GM23338 (cell line): ENCODE data around the gene MEIOSIN. TPM values are rescaled to one million over a fixed set of nuclear protein-coding genes. Genes with fewer than 3 reads are reported as not detected.

Experiments used
- ATAC-seq: fragments of 200-7000 bp; cut with Tn5 transposase; 3 replicates; pipeline ENCODE4 v1.9.1; 2020
- DNase-seq: peaks from one replicate; pipeline ENCODE4 v3.0.0-alpha.2; 2015; ENCODE audit warnings: low spot score
- H2AFZ ChIP-seq: fragments of 200-600 bp; sonication (generic); 2 replicates; pipeline ENCODE4 v1.8.0; 2016; ENCODE audit warnings: antibody characterized with exemption, mild to moderate bottlenecking, moderate library complexity
- H3F3A ChIP-seq: fragments of 200-600 bp; sonication (generic); replicated peaks from 2 replicates; pipeline ENCODE4 v1.8.0; 2017; ENCODE audit warnings: antibody characterized with exemption, mixed run types, low read depth
- H3K27ac ChIP-seq: fragments of 200-600 bp; sonication (generic); 2 replicates; pipeline ENCODE4 v1.6.1; 2016; ENCODE audit warnings: low read depth
- H3K27me3 ChIP-seq: fragments of 200-600 bp; sonication (generic); 2 replicates; pipeline ENCODE4 v1.8.0; 2016; ENCODE audit warnings: mild to moderate bottlenecking, mixed run types, moderate library complexity; ENCODE audit not compliant: insufficient read depth
- H3K36me3 ChIP-seq: fragments of 200-600 bp; sonication (generic); 2 replicates; pipeline ENCODE4 v1.8.0; 2016; ENCODE audit warnings: mild to moderate bottlenecking; ENCODE audit not compliant: insufficient read depth
- H3K4me1 ChIP-seq: fragments of 200-600 bp; sonication (generic); 2 replicates; pipeline ENCODE4 v1.8.0; 2016; ENCODE audit warnings: mild to moderate bottlenecking, moderate library complexity; ENCODE audit not compliant: insufficient read depth
- H3K4me2 ChIP-seq: fragments of 200-600 bp; sonication (generic); 2 replicates; pipeline ENCODE4 v1.7.1; 2017; ENCODE audit warnings: mixed run types
- H3K4me3 ChIP-seq: fragments of 200-600 bp; sonication (generic); 2 replicates; pipeline ENCODE4 v1.6.1; 2016; ENCODE audit warnings: mixed run types
- H3K79me2 ChIP-seq: fragments of 200-600 bp; sonication (generic); replicated peaks from 2 replicates; pipeline ENCODE4 v1.8.0; 2017; ENCODE audit warnings: mild to moderate bottlenecking; ENCODE audit not compliant: insufficient read depth
- H3K9me2 ChIP-seq: fragments of 200-600 bp; sonication (generic); 2 replicates; pipeline ENCODE4 v1.8.0; 2017; ENCODE audit not compliant: insufficient read depth
- H4K20me1 ChIP-seq: fragments of 200-600 bp; sonication (generic); replicated peaks from 2 replicates; pipeline ENCODE4 v1.8.0; 2017; ENCODE audit warnings: mild to moderate bottlenecking; ENCODE audit not compliant: insufficient read depth
- H3K27ac Mint-ChIP-seq: 2 replicates; pipeline ENCODE4 v1.8.0; 2020; ENCODE audit warnings: inconsistent platforms, mild to moderate bottlenecking, moderate library complexity, mixed read lengths
- H3K27me3 Mint-ChIP-seq: 3 replicates; pipeline ENCODE4 v1.8.0; 2022; ENCODE audit warnings: low read depth, mild to moderate bottlenecking, moderate library complexity, mixed read lengths, inconsistent platforms; ENCODE audit not compliant: insufficient read depth, poor library complexity
- H3K36me3 Mint-ChIP-seq: 3 replicates; pipeline ENCODE4 v1.8.0; 2021; ENCODE audit warnings: low read depth, mild to moderate bottlenecking, inconsistent platforms, moderate library complexity, mixed read lengths
- H3K4me1 Mint-ChIP-seq: 3 replicates; pipeline ENCODE4 v1.8.0; 2020; ENCODE audit warnings: mild to moderate bottlenecking, inconsistent platforms, mixed read lengths
- H3K4me3 Mint-ChIP-seq: 3 replicates; pipeline ENCODE4 v1.8.0; 2021; ENCODE audit warnings: moderate library complexity, mild to moderate bottlenecking, inconsistent platforms, mixed read lengths
- H3K9me3 Mint-ChIP-seq: 3 replicates; pipeline ENCODE4 v1.8.0; 2020; ENCODE audit warnings: moderate library complexity, mild to moderate bottlenecking, inconsistent platforms, mixed read lengths
- CREB1 ChIP-seq: fragments of 250-450 bp; sonication (Bioruptor Pico); IDR thresholded peaks from 2 replicates; pipeline ENCODE4 v1.5.0; 2020; ENCODE audit warnings: low read depth, mild to moderate bottlenecking, moderate library complexity
- EZH2 ChIP-seq: fragments of 200-600 bp; sonication (generic); IDR thresholded peaks from one replicate; pipeline ENCODE4 v1.8.0; 2017; ENCODE audit warnings: antibody characterized with exemption, mild to moderate bottlenecking, low read depth; ENCODE audit not compliant: unreplicated experiment
- EZH2phosphoT487 ChIP-seq: fragments of 200-600 bp; sonication (generic); IDR thresholded peaks from one replicate; pipeline ENCODE4 v1.8.1; 2018; ENCODE audit warnings: antibody characterized with exemption; ENCODE audit not compliant: unreplicated experiment
- JUNB ChIP-seq: IDR thresholded peaks from one replicate; pipeline ENCODE4 v1.6.1; 2016; ENCODE audit warnings: antibody characterized with exemption; ENCODE audit not compliant: unreplicated experiment
- STAT1 ChIP-seq: IDR thresholded peaks from one replicate; pipeline ENCODE4 v1.6.1; 2016; ENCODE audit warnings: antibody characterized with exemption; ENCODE audit not compliant: unreplicated experiment
- ZNF114 ChIP-seq: fragments of 250-450 bp; sonication (Bioruptor Pico); IDR thresholded peaks from 2 replicates; pipeline ENCODE4 v1.5.0; 2020; ENCODE audit warnings: mild to moderate bottlenecking, moderate library complexity
- polyA plus RNA-seq: library from polyadenylated mRNA; unstranded; fragments of >200 nt; fragmentation: Nextera tagmentation; extraction: Ambion mirVana; gene quantifications from 2 replicates; pipeline ENCODE4 v1.2.1, GENCODE V29; 2016
- total RNA-seq: library from RNA; depleted of rRNA; stranded (reverse); fragments of >200 nt; shearing (Covaris generic); gene quantifications from 2 replicates; pipeline ENCODE4 v1.2.3, GENCODE V29; 2014
- TF ChIP-seq, protein P1 (sequence below): fragments of 250-450 bp; sonication (Bioruptor Pico); IDR thresholded peaks from 2 replicates; pipeline ENCODE4 v1.5.0; 2020; ENCODE audit warnings: mild to moderate bottlenecking, moderate library complexity
- TF ChIP-seq, protein P2 (sequence below): IDR thresholded peaks from one replicate; pipeline ENCODE4 v1.6.1; 2018; ENCODE audit warnings: antibody characterized with exemption; ENCODE audit not compliant: unreplicated experiment
- TF ChIP-seq, protein P3 (sequence below), 2 experiments: fragments of 200-600 bp in 1 of 2; sonication (generic) in 1 of 2; conservative IDR thresholded peaks; 2 replicates each; pipeline versions ENCODE4 v1.5.1 to v1.6.1; 2016 to 2017; ENCODE audit warnings: antibody characterized with exemption in 2 of 2, low read depth in 2 of 2, mild to moderate bottlenecking in 2 of 2, moderate library complexity in 1 of 2

MEIOSIN gene
- total and polyA plus RNA-seq, 2 experiments from 2014 or later, result 0.21 to 0.28 TPM

DNA sequence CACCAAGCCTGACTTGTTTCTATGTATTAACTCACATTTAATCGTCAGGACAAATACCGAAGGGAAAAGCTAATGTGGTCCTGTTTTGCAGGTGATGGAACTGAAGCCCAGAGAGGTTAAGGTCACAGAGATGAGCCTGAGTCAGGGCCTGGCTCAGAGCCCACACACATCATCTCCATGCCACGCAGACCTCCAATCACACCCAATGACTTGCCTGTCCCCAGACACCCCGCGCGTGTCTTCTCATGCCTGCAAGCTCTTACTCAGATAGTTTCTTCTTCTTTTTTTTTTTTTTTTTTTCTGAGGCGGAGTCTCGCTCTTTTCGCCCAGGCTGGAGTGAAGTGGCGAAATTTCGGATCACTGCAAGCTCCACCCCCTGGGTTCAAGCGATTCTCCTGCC is 19.4 kb downstream of the MEIOSIN start (continued):
- TF ChIP-seq, protein P1, sequence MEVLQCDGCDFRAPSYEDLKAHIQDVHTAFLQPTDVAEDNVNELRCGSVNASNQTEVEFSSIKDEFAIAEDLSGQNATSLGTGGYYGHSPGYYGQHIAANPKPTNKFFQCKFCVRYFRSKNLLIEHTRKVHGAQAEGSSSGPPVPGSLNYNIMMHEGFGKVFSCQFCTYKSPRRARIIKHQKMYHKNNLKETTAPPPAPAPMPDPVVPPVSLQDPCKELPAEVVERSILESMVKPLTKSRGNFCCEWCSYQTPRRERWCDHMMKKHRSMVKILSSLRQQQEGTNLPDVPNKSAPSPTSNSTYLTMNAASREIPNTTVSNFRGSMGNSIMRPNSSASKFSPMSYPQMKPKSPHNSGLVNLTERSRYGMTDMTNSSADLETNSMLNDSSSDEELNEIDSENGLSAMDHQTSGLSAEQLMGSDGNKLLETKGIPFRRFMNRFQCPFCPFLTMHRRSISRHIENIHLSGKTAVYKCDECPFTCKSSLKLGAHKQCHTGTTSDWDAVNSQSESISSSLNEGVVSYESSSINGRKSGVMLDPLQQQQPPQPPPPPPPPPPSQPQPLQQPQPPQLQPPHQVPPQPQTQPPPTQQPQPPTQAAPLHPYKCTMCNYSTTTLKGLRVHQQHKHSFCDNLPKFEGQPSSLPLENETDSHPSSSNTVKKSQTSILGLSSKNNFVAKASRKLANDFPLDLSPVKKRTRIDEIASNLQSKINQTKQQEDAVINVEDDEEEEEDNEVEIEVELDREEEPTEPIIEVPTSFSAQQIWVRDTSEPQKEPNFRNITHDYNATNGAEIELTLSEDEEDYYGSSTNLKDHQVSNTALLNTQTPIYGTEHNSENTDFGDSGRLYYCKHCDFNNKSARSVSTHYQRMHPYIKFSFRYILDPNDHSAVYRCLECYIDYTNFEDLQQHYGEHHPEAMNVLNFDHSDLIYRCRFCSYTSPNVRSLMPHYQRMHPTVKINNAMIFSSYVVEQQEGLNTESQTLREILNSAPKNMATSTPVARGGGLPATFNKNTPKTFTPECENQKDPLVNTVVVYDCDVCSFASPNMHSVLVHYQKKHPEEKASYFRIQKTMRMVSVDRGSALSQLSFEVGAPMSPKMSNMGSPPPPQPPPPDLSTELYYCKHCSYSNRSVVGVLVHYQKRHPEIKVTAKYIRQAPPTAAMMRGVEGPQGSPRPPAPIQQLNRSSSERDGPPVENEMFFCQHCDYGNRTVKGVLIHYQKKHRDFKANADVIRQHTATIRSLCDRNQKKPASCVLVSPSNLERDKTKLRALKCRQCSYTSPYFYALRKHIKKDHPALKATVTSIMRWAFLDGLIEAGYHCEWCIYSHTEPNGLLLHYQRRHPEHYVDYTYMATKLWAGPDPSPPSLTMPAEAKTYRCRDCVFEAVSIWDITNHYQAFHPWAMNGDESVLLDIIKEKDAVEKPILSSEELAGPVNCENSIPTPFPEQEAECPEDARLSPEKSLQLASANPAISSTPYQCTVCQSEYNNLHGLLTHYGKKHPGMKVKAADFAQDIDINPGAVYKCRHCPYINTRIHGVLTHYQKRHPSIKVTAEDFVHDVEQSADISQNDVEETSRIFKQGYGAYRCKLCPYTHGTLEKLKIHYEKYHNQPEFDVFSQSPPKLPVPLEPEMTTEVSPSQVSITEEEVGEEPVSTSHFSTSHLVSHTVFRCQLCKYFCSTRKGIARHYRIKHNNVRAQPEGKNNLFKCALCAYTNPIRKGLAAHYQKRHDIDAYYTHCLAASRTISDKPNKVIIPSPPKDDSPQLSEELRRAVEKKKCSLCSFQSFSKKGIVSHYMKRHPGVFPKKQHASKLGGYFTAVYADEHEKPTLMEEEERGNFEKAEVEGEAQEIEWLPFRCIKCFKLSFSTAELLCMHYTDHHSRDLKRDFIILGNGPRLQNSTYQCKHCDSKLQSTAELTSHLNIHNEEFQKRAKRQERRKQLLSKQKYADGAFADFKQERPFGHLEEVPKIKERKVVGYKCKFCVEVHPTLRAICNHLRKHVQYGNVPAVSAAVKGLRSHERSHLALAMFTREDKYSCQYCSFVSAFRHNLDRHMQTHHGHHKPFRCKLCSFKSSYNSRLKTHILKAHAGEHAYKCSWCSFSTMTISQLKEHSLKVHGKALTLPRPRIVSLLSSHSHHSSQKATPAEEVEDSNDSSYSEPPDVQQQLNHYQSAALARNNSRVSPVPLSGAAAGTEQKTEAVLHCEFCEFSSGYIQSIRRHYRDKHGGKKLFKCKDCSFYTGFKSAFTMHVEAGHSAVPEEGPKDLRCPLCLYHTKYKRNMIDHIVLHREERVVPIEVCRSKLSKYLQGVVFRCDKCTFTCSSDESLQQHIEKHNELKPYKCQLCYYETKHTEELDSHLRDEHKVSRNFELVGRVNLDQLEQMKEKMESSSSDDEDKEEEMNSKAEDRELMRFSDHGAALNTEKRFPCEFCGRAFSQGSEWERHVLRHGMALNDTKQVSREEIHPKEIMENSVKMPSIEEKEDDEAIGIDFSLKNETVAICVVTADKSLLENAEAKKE (CRISPR knock-in tag), result no peak
- TF ChIP-seq EZH2 (no peak), STAT1 (no peak)
- TF ChIP-seq, protein P2, sequence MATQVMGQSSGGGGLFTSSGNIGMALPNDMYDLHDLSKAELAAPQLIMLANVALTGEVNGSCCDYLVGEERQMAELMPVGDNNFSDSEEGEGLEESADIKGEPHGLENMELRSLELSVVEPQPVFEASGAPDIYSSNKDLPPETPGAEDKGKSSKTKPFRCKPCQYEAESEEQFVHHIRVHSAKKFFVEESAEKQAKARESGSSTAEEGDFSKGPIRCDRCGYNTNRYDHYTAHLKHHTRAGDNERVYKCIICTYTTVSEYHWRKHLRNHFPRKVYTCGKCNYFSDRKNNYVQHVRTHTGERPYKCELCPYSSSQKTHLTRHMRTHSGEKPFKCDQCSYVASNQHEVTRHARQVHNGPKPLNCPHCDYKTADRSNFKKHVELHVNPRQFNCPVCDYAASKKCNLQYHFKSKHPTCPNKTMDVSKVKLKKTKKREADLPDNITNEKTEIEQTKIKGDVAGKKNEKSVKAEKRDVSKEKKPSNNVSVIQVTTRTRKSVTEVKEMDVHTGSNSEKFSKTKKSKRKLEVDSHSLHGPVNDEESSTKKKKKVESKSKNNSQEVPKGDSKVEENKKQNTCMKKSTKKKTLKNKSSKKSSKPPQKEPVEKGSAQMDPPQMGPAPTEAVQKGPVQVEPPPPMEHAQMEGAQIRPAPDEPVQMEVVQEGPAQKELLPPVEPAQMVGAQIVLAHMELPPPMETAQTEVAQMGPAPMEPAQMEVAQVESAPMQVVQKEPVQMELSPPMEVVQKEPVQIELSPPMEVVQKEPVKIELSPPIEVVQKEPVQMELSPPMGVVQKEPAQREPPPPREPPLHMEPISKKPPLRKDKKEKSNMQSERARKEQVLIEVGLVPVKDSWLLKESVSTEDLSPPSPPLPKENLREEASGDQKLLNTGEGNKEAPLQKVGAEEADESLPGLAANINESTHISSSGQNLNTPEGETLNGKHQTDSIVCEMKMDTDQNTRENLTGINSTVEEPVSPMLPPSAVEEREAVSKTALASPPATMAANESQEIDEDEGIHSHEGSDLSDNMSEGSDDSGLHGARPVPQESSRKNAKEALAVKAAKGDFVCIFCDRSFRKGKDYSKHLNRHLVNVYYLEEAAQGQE, result no peak

DNA sequence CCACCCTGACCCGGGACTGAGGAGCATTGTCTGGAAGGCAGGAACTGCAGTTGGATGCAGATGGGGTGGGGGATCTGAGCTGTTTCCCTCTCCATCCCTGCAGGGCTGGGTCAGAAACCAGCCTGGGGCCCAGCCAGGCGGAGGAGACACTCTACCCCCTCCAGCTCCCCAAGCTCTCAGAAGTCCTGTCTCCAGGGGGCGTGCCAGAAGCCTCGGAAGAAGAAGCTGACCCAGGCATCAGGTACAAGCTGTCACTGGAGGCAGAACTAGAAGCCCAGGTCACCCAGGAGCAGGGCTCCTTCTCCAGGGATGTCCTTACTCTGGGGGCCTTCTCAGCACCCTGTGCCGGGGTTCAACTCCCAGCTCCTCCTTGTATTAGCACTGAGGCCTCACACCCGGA is 20.3 kb downstream of the MEIOSIN start:
- ATAC-seq, result peak; percentile 94
- Histone ChIP-seq H3K4me3 (no peak overlapping the region), H2AFZ (peak overlapping the region; percentile 69), H3K9me2 (no peaks in the 10 kb centered on the region), H3K4me2 (no peak overlapping the region), H3K4me1 (peaks cover 3% of the 10 kb centered on the region; the same call in 1 of the 2 replicates), H3K79me2 (no peaks in the 10 kb centered on the region), H3K27me3 (no peaks in the 10 kb centered on the region), H3F3A (no peaks in the 10 kb centered on the region), H3K27ac (no peak overlapping the region), H4K20me1 (no peaks in the 10 kb centered on the region), H3K36me3 (no peaks in the 10 kb centered on the region)
- Mint-ChIP-seq H3K36me3 (no peaks in the 10 kb centered on the region), H3K4me1 (peaks cover 3% of the 10 kb centered on the region), H3K9me3 (no peaks in the 10 kb centered on the region; the same call in 2 of the 3 replicates), H3K4me3 (no peak overlapping the region), H3K27me3 (peaks cover 16% of the 10 kb centered on the region), H3K27ac (no peak overlapping the region)
- DNase-seq, result peak; percentile 84
- TF ChIP-seq JUNB, result no peak
- TF ChIP-seq STAT1, result no peak
- TF ChIP-seq CREB1 (CRISPR knock-in tag), result no peak
- TF ChIP-seq ZNF114 (CRISPR knock-in tag), result no peak
- TF ChIP-seq, protein P2, result no peak
- no peak for TF ChIP-seq EZH2phosphoT487
- TF ChIP-seq, protein P3, sequence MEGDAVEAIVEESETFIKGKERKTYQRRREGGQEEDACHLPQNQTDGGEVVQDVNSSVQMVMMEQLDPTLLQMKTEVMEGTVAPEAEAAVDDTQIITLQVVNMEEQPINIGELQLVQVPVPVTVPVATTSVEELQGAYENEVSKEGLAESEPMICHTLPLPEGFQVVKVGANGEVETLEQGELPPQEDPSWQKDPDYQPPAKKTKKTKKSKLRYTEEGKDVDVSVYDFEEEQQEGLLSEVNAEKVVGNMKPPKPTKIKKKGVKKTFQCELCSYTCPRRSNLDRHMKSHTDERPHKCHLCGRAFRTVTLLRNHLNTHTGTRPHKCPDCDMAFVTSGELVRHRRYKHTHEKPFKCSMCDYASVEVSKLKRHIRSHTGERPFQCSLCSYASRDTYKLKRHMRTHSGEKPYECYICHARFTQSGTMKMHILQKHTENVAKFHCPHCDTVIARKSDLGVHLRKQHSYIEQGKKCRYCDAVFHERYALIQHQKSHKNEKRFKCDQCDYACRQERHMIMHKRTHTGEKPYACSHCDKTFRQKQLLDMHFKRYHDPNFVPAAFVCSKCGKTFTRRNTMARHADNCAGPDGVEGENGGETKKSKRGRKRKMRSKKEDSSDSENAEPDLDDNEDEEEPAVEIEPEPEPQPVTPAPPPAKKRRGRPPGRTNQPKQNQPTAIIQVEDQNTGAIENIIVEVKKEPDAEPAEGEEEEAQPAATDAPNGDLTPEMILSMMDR (conservative IDR thresholded peaks at IDR 0.05; ENCODE audit: low read depth in 2 of 2), result peak; percentile 45 to 69
